B cell (primary cell): Measurements from ENCODE around the gene PIK3CD. TPM values are rescaled to one million over a fixed set of nuclear protein-coding genes. Genes with fewer than 3 reads are reported as not detected.

ENCODE experiments used
- ATAC-seq: fragments of 200-7000 bp; cut with Tn5 transposase; one replicate; pipeline ENCODE4 v1.10.0; 2021; ENCODE audit warnings: low read depth, mild to moderate bottlenecking, moderate number of reproducible peaks, moderate library complexity
- CTCF ChIA-PET: fragments of 350-600 bp; sonication (Branson Sonifier 250); formaldehyde crosslinking; loops from one replicate; lab custom pipeline; 2021; ENCODE audit warnings: antibody characterized with exemption, inconsistent platforms; lab: Charles Lee
- POLR2A ChIA-PET: fragments of 350-600 bp; sonication (Branson Sonifier 250); formaldehyde crosslinking; loops from one replicate; lab custom pipeline; 2021; ENCODE audit warnings: antibody characterized with exemption; lab: Charles Lee
- DNase-seq: peaks from one replicate; pipeline ENCODE4 v3.0.0; 2013
- H2AFZ ChIP-seq: 2 replicates; pipeline ENCODE4 v1.6.1; 2012; ENCODE audit warnings: mild to moderate bottlenecking, low read depth, low read length; ENCODE audit not compliant: insufficient read depth, poor library complexity, severe bottlenecking
- H3K27ac ChIP-seq, 2 donors: 1 replicate in 1 of 2; 2 replicates in 1 of 2; pipeline ENCODE4 v1.5.1; 2012 to 2013; ENCODE audit warnings: low read length in 2 of 2, mild to moderate bottlenecking in 2 of 2, moderate library complexity in 1 of 2
- H3K27me3 ChIP-seq, 4 experiments: fragments of 200-600 bp in 1 of 4; sonication (generic) in 1 of 4; replicated peaks in 1 of 4; 1 replicate in 2 of 4; 2 replicates in 2 of 4; pipeline versions ENCODE4 v1.6.1 to v1.7.0; 2013 to 2016; ENCODE audit warnings: low read length in 3 of 4, mild to moderate bottlenecking in 2 of 4, mixed read lengths in 1 of 4, moderate library complexity in 1 of 4; ENCODE audit not compliant: insufficient read depth in 4 of 4, control insufficient read depth in 3 of 4; ENCODE audit errors: control extremely low read depth in 1 of 4
- H3K36me3 ChIP-seq, 2 experiments: replicated peaks in 1 of 2; 1 replicate in 1 of 2; 2 replicates in 1 of 2; pipeline versions ENCODE4 v1.6.1 to v1.7.1; 2013; ENCODE audit warnings: low read length in 1 of 2; ENCODE audit not compliant: insufficient read depth in 2 of 2, control insufficient read depth in 1 of 2; ENCODE audit errors: control extremely low read depth in 1 of 2, extremely low read depth in 1 of 2
- H3K4me1 ChIP-seq, 2 donors: fragments of 200-600 bp in 1 of 2; sonication (generic) in 1 of 2; 1 replicate in 1 of 2; 2 replicates in 1 of 2; pipeline versions ENCODE4 v1.5.1 to v1.6.1; 2013 to 2017; ENCODE audit warnings: low read length in 2 of 2; ENCODE audit not compliant: control insufficient read depth in 2 of 2, insufficient read depth in 2 of 2
- H3K4me2 ChIP-seq: replicated peaks from 2 replicates; pipeline ENCODE3; 2012; ENCODE audit warnings: mild to moderate bottlenecking, low read depth, low read length; ENCODE audit not compliant: poor library complexity, severe bottlenecking
- H3K4me3 ChIP-seq, 5 experiments: fragments of 200-600 bp in 1 of 5; sonication (generic) in 1 of 5; 1 replicate in 3 of 5; 2 replicates in 2 of 5; pipeline versions ENCODE4 v1.5.1 to v1.7.0; 2011 to 2016; ENCODE audit warnings: low read length in 4 of 5, mild to moderate bottlenecking in 4 of 5, low read depth in 2 of 5, control low read depth in 1 of 5, moderate library complexity in 1 of 5; ENCODE audit not compliant: insufficient read depth in 1 of 5; ENCODE audit errors: control extremely low read depth in 1 of 5, extremely low read depth in 1 of 5
- H3K79me2 ChIP-seq: fragments of 200-600 bp; sonication (generic); one replicate; pipeline ENCODE4 v1.6.0; 2016; ENCODE audit warnings: low read length; ENCODE audit not compliant: control insufficient read depth, insufficient read depth
- H3K9ac ChIP-seq: fragments of 200-600 bp; sonication (generic); 2 replicates; pipeline ENCODE4 v1.6.1; 2017; ENCODE audit warnings: mild to moderate bottlenecking, low read length, moderate library complexity
- H3K9me3 ChIP-seq, 3 donors: one replicate each; pipeline versions ENCODE4 v1.6.1 to v1.7.1; 2013; ENCODE audit warnings: low read length in 2 of 3; ENCODE audit not compliant: control insufficient read depth in 2 of 3, insufficient read depth in 1 of 3; ENCODE audit errors: control extremely low read depth in 1 of 3
- H4K20me1 ChIP-seq: 2 replicates; pipeline ENCODE4 v1.6.0; 2012; ENCODE audit warnings: mild to moderate bottlenecking, low read length; ENCODE audit not compliant: insufficient read depth, control insufficient read depth, poor library complexity, severe bottlenecking
- H3K27ac Mint-ChIP-seq: one replicate; pipeline ENCODE4 v1.8.0; 2021; ENCODE audit warnings: mixed read lengths
- H3K27me3 Mint-ChIP-seq: one replicate; pipeline ENCODE4 v1.8.0; 2021; ENCODE audit warnings: mixed read lengths
- H3K4me1 Mint-ChIP-seq: one replicate; pipeline ENCODE4 v1.8.0; 2021; ENCODE audit warnings: mixed read lengths
- H3K4me3 Mint-ChIP-seq: one replicate; pipeline ENCODE4 v1.8.0; 2021; ENCODE audit warnings: mixed read lengths
- H3K9me3 Mint-ChIP-seq: one replicate; pipeline ENCODE4 v1.8.0; 2022; ENCODE audit warnings: mixed read lengths; ENCODE audit not compliant: insufficient read depth
- EZH2 ChIP-seq: IDR thresholded peaks from 2 replicates; pipeline ENCODE4 v1.6.1; 2012; ENCODE audit warnings: borderline replicate concordance, low read depth, mild to moderate bottlenecking, moderate library complexity, low read length; ENCODE audit not compliant: insufficient read depth, poor library complexity, severe bottlenecking
- WGBS: methylation state at CpG from one replicate; pipeline ENCODE4 v1.1.5; 2013; ENCODE audit warnings: missing lambda C conversion rate; ENCODE audit not compliant: insufficient coverage; 5-methylcytosine and 5-hydroxymethylcytosine counted together
- intact Hi-C: fragments of 100-400 bp; cut with micrococcal nuclease; formaldehyde crosslinking; loops from one replicate; pipeline ENCODE4 v1.10.0; 2022
- polyA plus RNA-seq: library from polyadenylated mRNA; depleted of rRNA; stranded (reverse); fragments of >200 nt; gene quantifications from 2 replicates; pipeline ENCODE4 v1.2.3, GENCODE V29; 2012
- total RNA-seq, 2 donors: library from RNA; stranded (reverse); fragments of 120-200 nt in 1 of 2; gene quantifications; 1 replicate in 1 of 2; 2 replicates in 1 of 2; pipeline versions ENCODE4 v1.2.3 to v1.2.4, GENCODE V29; 2013 to 2022
- TF ChIP-seq, protein P1 (sequence below): fragments of 200-600 bp; IDR thresholded peaks from one replicate; pipeline ENCODE4 v1.8.0; 2022; ENCODE audit warnings: antibody characterized with exemption, mild to moderate bottlenecking

PIK3CD gene
- total and polyA plus RNA-seq, 2 donors (not counting 1 experiment from before 2014, with no cell fraction given), result 144 to 222 TPM

DNA sequence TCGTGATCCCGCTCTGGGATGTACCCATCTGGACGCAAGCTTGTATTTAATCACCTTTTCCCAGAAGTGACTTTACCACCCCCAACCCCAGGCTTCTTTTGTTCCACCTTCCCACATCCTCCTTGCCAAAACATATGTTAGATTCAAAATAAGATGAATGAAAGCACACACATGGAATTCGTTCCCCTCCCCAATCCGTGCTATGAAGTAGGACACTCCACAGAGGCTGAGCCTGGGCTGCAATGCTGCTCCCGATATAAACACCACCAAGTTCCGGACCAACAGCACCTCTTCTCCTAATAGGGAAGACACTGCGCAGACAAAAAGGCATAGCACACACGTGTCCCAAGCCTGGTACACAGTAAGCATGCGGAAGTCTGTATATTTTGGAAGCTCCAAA is 86.1 kb downstream of the PIK3CD start:
- H4K20me1 ChIP-seq, result peaks cover 12% of the 10 kb centered on the region
- intact Hi-C loops, result no loop called here
- H3K79me2 ChIP-seq, result peaks cover 11% of the 10 kb centered on the region
- no peak for ATAC-seq
- H3K4me3 ChIP-seq, result no peak overlapping the region
- no peaks in the 10 kb centered on the region for H3K9me3 Mint-ChIP-seq
- H3K4me2 ChIP-seq, result no peak overlapping the region
- H3K27me3 Mint-ChIP-seq, result no peaks in the 10 kb centered on the region
- WGBS, result 97% methylated on average over 9 of the region's 10 CpGs
- no peaks in the 10 kb centered on the region for H3K27me3 ChIP-seq
- H3K4me1 Mint-ChIP-seq, result peaks cover 14% of the 10 kb centered on the region
- CTCF ChIA-PET, result interaction anchor here (1.0 to 2.2 kb wide), 2 partner anchors 12 to 110 kb away, joined by 4 to 7 read pairs; no protein-coding TSS in a partner anchor
- H3K27ac Mint-ChIP-seq, result no peak overlapping the region
- no peak for TF ChIP-seq EZH2
- POLR2A ChIA-PET, result no interaction called here
- H2AFZ ChIP-seq, result no peak overlapping the region
- no peak overlapping the region for H3K4me3 Mint-ChIP-seq
- H3K9me3 ChIP-seq, result no peaks in the 10 kb centered on the region
- H3K9ac ChIP-seq, result no peak overlapping the region
- DNase-seq, result no peak
- H3K27ac ChIP-seq, result no peak overlapping the region
- H3K36me3 ChIP-seq, result peaks cover 0 to 83% of the 10 kb centered on the region in 2 experiments
- peaks cover 9 to 12% of the 10 kb centered on the region in 2 donors for H3K4me1 ChIP-seq

DNA sequence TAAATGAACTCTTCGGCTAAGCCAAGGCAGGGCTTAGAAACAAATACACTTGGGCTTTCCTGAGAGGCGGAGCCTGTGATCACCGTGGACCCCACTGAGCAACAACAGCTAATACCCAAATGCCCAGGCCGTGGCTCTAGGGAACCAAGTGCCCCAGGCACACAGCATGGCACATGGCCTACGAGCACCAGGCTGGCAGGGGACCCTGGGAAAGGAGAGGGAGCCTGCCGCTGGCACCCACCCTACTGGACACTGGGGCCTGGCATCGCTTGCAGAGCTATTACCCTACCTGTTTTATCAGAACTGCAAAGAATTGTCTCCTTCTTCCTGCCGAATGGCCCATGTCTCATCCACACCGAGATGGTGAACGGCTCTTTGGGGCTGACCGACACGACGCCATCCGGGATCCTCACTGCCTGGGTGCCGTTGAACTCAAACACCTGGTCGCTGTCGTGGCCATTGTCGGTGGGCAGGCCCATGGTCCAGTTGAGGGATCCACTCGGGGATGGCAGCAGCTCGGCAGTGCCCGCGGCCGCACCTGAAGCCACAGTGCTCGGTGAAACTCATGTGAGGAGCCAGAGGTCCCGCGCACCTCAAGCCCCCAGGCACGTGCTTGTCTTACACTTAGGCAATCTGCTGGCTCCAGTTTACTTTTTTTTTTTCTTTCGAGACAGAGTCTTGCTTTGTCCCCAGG is 92.7 kb downstream of the PIK3CD start:
- DNase-seq, result no peak
- H4K20me1 ChIP-seq, result no peaks in the 10 kb centered on the region
- no peaks in the 10 kb centered on the region for H3K4me1 ChIP-seq
- Mint-ChIP-seq H3K27ac (no peak overlapping the region), H3K9me3 (no peaks in the 10 kb centered on the region), H3K4me1 (no peaks in the 10 kb centered on the region), H3K4me3 (no peak overlapping the region), H3K27me3 (no peaks in the 10 kb centered on the region)
- WGBS, result 96% methylated on average over 26 of the region's 28 CpGs
- TF ChIP-seq EZH2, result no peak
- TF ChIP-seq, protein P1, sequence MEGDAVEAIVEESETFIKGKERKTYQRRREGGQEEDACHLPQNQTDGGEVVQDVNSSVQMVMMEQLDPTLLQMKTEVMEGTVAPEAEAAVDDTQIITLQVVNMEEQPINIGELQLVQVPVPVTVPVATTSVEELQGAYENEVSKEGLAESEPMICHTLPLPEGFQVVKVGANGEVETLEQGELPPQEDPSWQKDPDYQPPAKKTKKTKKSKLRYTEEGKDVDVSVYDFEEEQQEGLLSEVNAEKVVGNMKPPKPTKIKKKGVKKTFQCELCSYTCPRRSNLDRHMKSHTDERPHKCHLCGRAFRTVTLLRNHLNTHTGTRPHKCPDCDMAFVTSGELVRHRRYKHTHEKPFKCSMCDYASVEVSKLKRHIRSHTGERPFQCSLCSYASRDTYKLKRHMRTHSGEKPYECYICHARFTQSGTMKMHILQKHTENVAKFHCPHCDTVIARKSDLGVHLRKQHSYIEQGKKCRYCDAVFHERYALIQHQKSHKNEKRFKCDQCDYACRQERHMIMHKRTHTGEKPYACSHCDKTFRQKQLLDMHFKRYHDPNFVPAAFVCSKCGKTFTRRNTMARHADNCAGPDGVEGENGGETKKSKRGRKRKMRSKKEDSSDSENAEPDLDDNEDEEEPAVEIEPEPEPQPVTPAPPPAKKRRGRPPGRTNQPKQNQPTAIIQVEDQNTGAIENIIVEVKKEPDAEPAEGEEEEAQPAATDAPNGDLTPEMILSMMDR, result no peak
- H3K9ac ChIP-seq, result no peak overlapping the region
- intact Hi-C loops, result no loop called here
- no peak overlapping the region for H2AFZ ChIP-seq
- peaks cover 0 to 71% of the 10 kb centered on the region in 2 experiments for H3K36me3 ChIP-seq
- no peak overlapping the region for H3K4me3 ChIP-seq
- H3K4me2 ChIP-seq, result no peak overlapping the region
- CTCF ChIA-PET, result no interaction called here
- ATAC-seq, result no peak
- H3K9me3 ChIP-seq, result no peaks in the 10 kb centered on the region
- H3K27ac ChIP-seq, result no peak overlapping the region
- POLR2A ChIA-PET, result no interaction called here
- H3K79me2 ChIP-seq, result peaks cover 21% of the 10 kb centered on the region
- H3K27me3 ChIP-seq, result no peaks in the 10 kb centered on the region
